A549 treated with ZK216348 at 1 μM for 4 hours (cell line): Measurements from ENCODE around the gene MACROD2. TPM values are rescaled to one million over a fixed set of nuclear protein-coding genes. Genes with fewer than 3 reads are reported as not detected.

ENCODE experiments used
- total RNA-seq: library from RNA; stranded (reverse); fragments of 200-300 nt; extraction: Qiagen RNA extraction; gene quantifications from 5 replicates; pipeline ENCODE4 v1.2.3, GENCODE V29; 2022; ENCODE audit warnings: low read depth

Gene MACROD2
- 0.26 to 1.4 TPM (median 0.74 TPM) in 5 replicates for total RNA-seq

GRCh38 chr20:13995086-13995665, at the start of gene MACROD2:
Gene MACROD2 (plus strand): TSS chr20:13995516.

DNA sequence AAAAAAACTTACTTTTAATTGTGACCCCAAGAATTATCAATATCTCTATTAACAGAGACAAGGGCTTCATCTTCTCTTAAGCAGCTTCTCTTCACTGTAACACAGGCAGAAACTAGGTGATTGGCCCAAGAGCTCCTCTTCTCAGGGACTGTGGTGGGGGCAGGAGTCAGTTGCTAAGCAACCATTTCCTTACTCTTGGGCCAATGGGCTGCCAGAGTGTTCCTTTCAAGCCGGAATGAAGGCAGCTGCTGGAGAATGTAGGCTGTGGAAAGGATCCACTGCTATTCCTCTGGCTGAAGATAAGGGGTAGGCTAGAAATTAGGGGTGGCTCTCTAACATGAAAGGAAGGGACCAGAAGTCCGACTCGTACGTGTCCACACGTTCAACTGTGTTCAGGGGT, 4.9 kb upstream of the MACROD2 start, which contains the start of gene SEL1L2:
Gene SEL1L2, minus strand, starts transcription at position 150 of the 400 bp plus-strand sequence. Its CDS starts 80 bp downstream, at position 70.

GRCh38 chr20:14337400-14338171, 342.3 kb downstream of the MACROD2 start, which contains the start of gene FLRT3:
Gene FLRT3 (minus strand): TSS chr20:14337612. CDS start chr20:14327506, 10,106 bp downstream.

Other genes starting within 250 kb of the MACROD2 start
- 20.0 to 34.5 TPM (median 24.7 TPM) in 5 replicates for gene ESF1, start 210.6 kb upstream of the MACROD2 start, total RNA-seq
- gene NDUFAF5, start 210.5 kb upstream of the MACROD2 start, total RNA-seq, result 30.8 to 40.1 TPM (median 32.6 TPM) in 5 replicates
- not detected in 5 replicates for gene SEL1L2, start 4.9 kb upstream of the MACROD2 start, total RNA-seq